CD4-positive, alpha-beta T cell (primary cell): ENCODE data around the gene CRTAP. TPM values are rescaled to one million over a fixed set of nuclear protein-coding genes. Genes with fewer than 3 reads are reported as not detected.

ENCODE experiments used
- ATAC-seq: fragments of 200-7000 bp; cut with Tn5 transposase; one replicate; pipeline ENCODE4 v1.10.0; 2022; ENCODE audit warnings: mild to moderate bottlenecking; ENCODE audit not compliant: poor library complexity
- CTCF ChIA-PET: fragments of 350-600 bp; sonication (Branson Sonifier 250); formaldehyde crosslinking; loops from one replicate; lab custom pipeline; 2021; ENCODE audit warnings: antibody characterized with exemption, inconsistent platforms; lab: Charles Lee
- POLR2A ChIA-PET: fragments of 350-600 bp; sonication (Branson Sonifier 250); formaldehyde crosslinking; loops from one replicate; lab custom pipeline; 2021; ENCODE audit warnings: antibody characterized with exemption, inconsistent platforms; lab: Charles Lee
- DNase-seq, 14 experiments: peaks; one replicate each; pipeline ENCODE4 v3.0.0-alpha.2; 2013 to 2020; ENCODE audit warnings: mixed read lengths in 2 of 14
- H3K27ac ChIP-seq, 2 donors: one replicate each; pipeline versions ENCODE4 v1.5.1 to v1.7.0; 2013; ENCODE audit warnings: low read length in 2 of 2, low read depth in 1 of 2, mild to moderate bottlenecking in 1 of 2
- H3K27me3 ChIP-seq, 2 experiments: 1 replicate in 1 of 2; 2 replicates in 1 of 2; pipeline versions ENCODE4 v1.6.1 to v1.7.0; 2013; ENCODE audit warnings: low read length in 2 of 2, control low read depth in 1 of 2, mild to moderate bottlenecking in 1 of 2, moderate library complexity in 1 of 2; ENCODE audit not compliant: insufficient read depth in 2 of 2, control insufficient read depth in 1 of 2
- H3K36me3 ChIP-seq: one replicate; pipeline ENCODE4 v1.6.1; 2013; ENCODE audit warnings: low read length, control low read depth; ENCODE audit not compliant: insufficient read depth
- H3K4me1 ChIP-seq: one replicate; pipeline ENCODE4 v1.6.1; 2013; ENCODE audit warnings: low read length, control low read depth; ENCODE audit not compliant: insufficient read depth
- H3K4me3 ChIP-seq: one replicate; pipeline ENCODE4 v1.5.1; 2013; ENCODE audit warnings: mild to moderate bottlenecking, low read length, moderate library complexity
- H3K9me3 ChIP-seq, 2 experiments: 1 replicate in 1 of 2; 2 replicates in 1 of 2; pipeline versions ENCODE4 v1.6.1 to v1.7.0; 2013; ENCODE audit warnings: low read length in 2 of 2, mild to moderate bottlenecking in 2 of 2, control low read depth in 1 of 2, moderate library complexity in 1 of 2; ENCODE audit not compliant: control insufficient read depth in 1 of 2, insufficient read depth in 1 of 2
- H3K27ac Mint-ChIP-seq: one replicate; pipeline ENCODE4 v1.8.0; 2020; ENCODE audit warnings: mixed read lengths
- H3K27me3 Mint-ChIP-seq: one replicate; pipeline ENCODE4 v1.8.0; 2021; ENCODE audit warnings: mixed read lengths
- H3K36me3 Mint-ChIP-seq: one replicate; pipeline ENCODE4 v1.8.0; 2021; ENCODE audit warnings: low read depth, mixed read lengths
- H3K4me1 Mint-ChIP-seq: one replicate; pipeline ENCODE4 v1.8.0; 2021; ENCODE audit warnings: low read depth, mixed read lengths
- H3K4me3 Mint-ChIP-seq: one replicate; pipeline ENCODE4 v1.8.0; 2020; ENCODE audit warnings: mild to moderate bottlenecking, mixed read lengths
- H3K9me3 Mint-ChIP-seq: one replicate; pipeline ENCODE4 v1.8.0; 2020; ENCODE audit warnings: mixed read lengths
- intact Hi-C, 2 experiments: fragments of 100-400 bp; cut with DNase I in 1 of 2; cut with micrococcal nuclease in 1 of 2; formaldehyde crosslinking; loops; one replicate each; pipeline versions ENCODE4 v1.15.1 to v1.9.0; 2023 to 2025; cut with DNase I, micrococcal nuclease
- total RNA-seq, 174 experiments: library from RNA in 2 of 174; stranded (reverse) in 2 of 174; gene quantifications; one replicate each; pipeline ENCODE4 v1.2.3 and lab custom pipeline; 2021 to 2026
- TF ChIP-seq, protein P1 (sequence below): fragments of 200-600 bp; IDR thresholded peaks from one replicate; pipeline ENCODE4 v1.8.0; 2022; ENCODE audit warnings: antibody characterized with exemption, mild to moderate bottlenecking

The CRTAP gene
- total RNA-seq, 2 experiments from 2014 or later: 38.2 to 40.3 TPM

DNA sequence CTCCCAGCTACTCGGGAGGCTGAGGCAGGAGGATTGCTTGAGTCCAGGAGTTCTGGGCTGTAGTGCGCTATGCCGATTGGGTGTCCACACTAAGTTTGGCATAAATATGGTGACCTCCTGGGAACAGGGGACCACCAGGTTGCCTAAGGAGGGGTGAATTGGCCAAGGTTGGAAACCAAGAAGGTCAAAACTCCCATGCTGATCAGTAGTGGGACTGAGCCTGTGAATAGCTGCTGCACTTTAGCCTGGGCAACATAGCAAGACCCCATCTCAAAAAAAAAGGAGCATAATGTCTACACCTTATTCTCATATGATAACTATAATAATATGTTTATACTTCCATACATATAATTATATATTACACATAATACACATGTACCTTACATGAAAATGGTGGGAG, 10.8 kb upstream of the CRTAP start:
- Mint-ChIP-seq H3K27ac (no peak overlapping the region), H3K4me1 (no peaks in the 10 kb centered on the region), H3K27me3 (peaks cover 4% of the 10 kb centered on the region), H3K9me3 (no peaks in the 10 kb centered on the region), H3K4me3 (no peak overlapping the region), H3K36me3 (no peaks in the 10 kb centered on the region)
- ATAC-seq: no peak
- TF ChIP-seq, protein P1, sequence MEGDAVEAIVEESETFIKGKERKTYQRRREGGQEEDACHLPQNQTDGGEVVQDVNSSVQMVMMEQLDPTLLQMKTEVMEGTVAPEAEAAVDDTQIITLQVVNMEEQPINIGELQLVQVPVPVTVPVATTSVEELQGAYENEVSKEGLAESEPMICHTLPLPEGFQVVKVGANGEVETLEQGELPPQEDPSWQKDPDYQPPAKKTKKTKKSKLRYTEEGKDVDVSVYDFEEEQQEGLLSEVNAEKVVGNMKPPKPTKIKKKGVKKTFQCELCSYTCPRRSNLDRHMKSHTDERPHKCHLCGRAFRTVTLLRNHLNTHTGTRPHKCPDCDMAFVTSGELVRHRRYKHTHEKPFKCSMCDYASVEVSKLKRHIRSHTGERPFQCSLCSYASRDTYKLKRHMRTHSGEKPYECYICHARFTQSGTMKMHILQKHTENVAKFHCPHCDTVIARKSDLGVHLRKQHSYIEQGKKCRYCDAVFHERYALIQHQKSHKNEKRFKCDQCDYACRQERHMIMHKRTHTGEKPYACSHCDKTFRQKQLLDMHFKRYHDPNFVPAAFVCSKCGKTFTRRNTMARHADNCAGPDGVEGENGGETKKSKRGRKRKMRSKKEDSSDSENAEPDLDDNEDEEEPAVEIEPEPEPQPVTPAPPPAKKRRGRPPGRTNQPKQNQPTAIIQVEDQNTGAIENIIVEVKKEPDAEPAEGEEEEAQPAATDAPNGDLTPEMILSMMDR: no peak
- H3K27me3 ChIP-seq: no peaks in the 10 kb centered on the region
- intact Hi-C loops: no loop called here
- H3K4me3 ChIP-seq: no peak overlapping the region
- CTCF ChIA-PET: no interaction called here
- POLR2A ChIA-PET: no interaction called here
- DNase-seq: no peak
- no peaks in the 10 kb centered on the region for H3K36me3 ChIP-seq
- no peaks in the 10 kb centered on the region for H3K4me1 ChIP-seq
- no peak overlapping the region for H3K27ac ChIP-seq
- no peaks in the 10 kb centered on the region for H3K9me3 ChIP-seq

DNA sequence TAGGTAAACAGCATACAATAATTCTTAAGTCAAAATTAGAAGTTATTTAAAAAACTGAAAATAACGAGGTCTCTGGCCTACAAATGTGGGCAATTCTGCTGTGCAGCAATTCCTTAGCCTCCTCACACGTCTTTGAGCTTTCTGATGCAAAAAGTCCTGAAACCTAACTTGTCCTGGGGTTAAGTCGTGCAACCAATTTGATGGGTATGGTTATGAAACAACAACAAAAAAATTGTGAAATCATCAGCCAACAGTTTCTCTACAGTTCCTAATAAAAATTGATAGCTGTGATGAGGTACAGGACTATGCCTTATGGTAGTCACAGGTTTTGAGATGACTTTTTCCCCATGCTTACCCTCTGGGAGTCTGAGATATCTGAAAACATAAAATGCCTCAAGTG, 10.3 kb upstream of the CRTAP start:
- CTCF ChIA-PET: interaction anchor here (1.1 kb wide), 1 partner anchor 28 kb away, joined by 4 read pairs; no protein-coding TSS in a partner anchor
- TF ChIP-seq, protein P1: no peak
- H3K9me3 ChIP-seq: no peaks in the 10 kb centered on the region
- ATAC-seq (no peak), DNase-seq (no peak)
- no peaks in the 10 kb centered on the region for H3K9me3 Mint-ChIP-seq
- POLR2A ChIA-PET: no interaction called here
- H3K4me1 Mint-ChIP-seq: no peaks in the 10 kb centered on the region
- intact Hi-C loops: no loop called here
- no peak overlapping the region for H3K27ac ChIP-seq
- H3K36me3 Mint-ChIP-seq: no peaks in the 10 kb centered on the region
- H3K27ac Mint-ChIP-seq: no peak overlapping the region
- no peaks in the 10 kb centered on the region for H3K36me3 ChIP-seq
- H3K27me3 Mint-ChIP-seq: peaks cover 4% of the 10 kb centered on the region
- no peak overlapping the region for H3K4me3 Mint-ChIP-seq
- no peaks in the 10 kb centered on the region for H3K27me3 ChIP-seq
- H3K4me3 ChIP-seq: no peak overlapping the region
- H3K4me1 ChIP-seq: no peaks in the 10 kb centered on the region

- TF ChIP-seq, protein P1: no peak
- H3K4me1 Mint-ChIP-seq: no peaks in the 10 kb centered on the region
- no peaks in the 10 kb centered on the region for H3K36me3 ChIP-seq
- no peak overlapping the region for H3K27ac Mint-ChIP-seq
- H3K36me3 Mint-ChIP-seq: no peaks in the 10 kb centered on the region
- no peaks in the 10 kb centered on the region for H3K4me1 ChIP-seq
- H3K9me3 Mint-ChIP-seq: no peaks in the 10 kb centered on the region
- no peak for ATAC-seq
- intact Hi-C loops: no loop called here
- CTCF ChIA-PET: interaction anchor here (0.7 to 1.5 kb wide), 3 partner anchors 27 to 414 kb away, joined by 3 to 4 read pairs (median 4); no protein-coding TSS in a partner anchor
- H3K27ac ChIP-seq: no peak overlapping the region
- H3K4me3 ChIP-seq: no peak overlapping the region
- no peaks in the 10 kb centered on the region for H3K27me3 ChIP-seq
- H3K9me3 ChIP-seq: no peaks in the 10 kb centered on the region
- no peak for DNase-seq
- H3K4me3 Mint-ChIP-seq: no peak overlapping the region
- POLR2A ChIA-PET: interaction anchor here (0.9 kb wide), 1 partner anchor 9 kb away, joined by 3 read pairs; the partner anchor contains the start of gene CRTAP
- peaks cover 4% of the 10 kb centered on the region for H3K27me3 Mint-ChIP-seq
Observed at GRCh38 chr3:33104803-33105202, 9.0 kb upstream of the CRTAP start.
